ENCODE measurements around the gene PPARGC1A. TPM values are rescaled to one million over a fixed set of nuclear protein-coding genes. Genes with fewer than 3 reads are reported as not detected.

PPARGC1A gene, protein sequence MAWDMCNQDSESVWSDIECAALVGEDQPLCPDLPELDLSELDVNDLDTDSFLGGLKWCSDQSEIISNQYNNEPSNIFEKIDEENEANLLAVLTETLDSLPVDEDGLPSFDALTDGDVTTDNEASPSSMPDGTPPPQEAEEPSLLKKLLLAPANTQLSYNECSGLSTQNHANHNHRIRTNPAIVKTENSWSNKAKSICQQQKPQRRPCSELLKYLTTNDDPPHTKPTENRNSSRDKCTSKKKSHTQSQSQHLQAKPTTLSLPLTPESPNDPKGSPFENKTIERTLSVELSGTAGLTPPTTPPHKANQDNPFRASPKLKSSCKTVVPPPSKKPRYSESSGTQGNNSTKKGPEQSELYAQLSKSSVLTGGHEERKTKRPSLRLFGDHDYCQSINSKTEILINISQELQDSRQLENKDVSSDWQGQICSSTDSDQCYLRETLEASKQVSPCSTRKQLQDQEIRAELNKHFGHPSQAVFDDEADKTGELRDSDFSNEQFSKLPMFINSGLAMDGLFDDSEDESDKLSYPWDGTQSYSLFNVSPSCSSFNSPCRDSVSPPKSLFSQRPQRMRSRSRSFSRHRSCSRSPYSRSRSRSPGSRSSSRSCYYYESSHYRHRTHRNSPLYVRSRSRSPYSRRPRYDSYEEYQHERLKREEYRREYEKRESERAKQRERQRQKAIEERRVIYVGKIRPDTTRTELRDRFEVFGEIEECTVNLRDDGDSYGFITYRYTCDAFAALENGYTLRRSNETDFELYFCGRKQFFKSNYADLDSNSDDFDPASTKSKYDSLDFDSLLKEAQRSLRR
- total RNA-seq (2016; rRNA removed; fragmentation: Illumina TruSeq; extraction: Trizol) (18.8 and 20.7 TPM in 2 replicates), polyA plus RNA-seq (2011; rRNA removed) (26.3 and 37.3 TPM in 2 replicates), polyA minus RNA-seq (2011; rRNA and poly(A)+ RNA removed; ENCODE audit: low replicate concordance) (26.6 and 166 TPM in 2 replicates), Bru-seq, nascent RNA (percentile 90 among the genes with signal in this experiment), BruChase-seq, experiment 1, labeled RNA remaining after a 6-hour chase (percentile 76 among the genes with signal in this experiment), BruChase-seq, experiment 2, labeled RNA remaining after a 2-hour chase (percentile 81 among the genes with signal in this experiment)
- total RNA-seq (2016; cell fraction: cytosol; rRNA removed; fragmentation: Illumina TruSeq; extraction: Trizol; ENCODE audit: low read depth) = 2.1 and 2.8 TPM in 2 replicates
- total RNA-seq (2016; cell fraction: insoluble cytoplasmic fraction; rRNA removed; fragmentation: Illumina TruSeq; extraction: Trizol) = 16.5 and 17.8 TPM in 2 replicates
- total RNA-seq (2016; cell fraction: membrane; rRNA removed; fragmentation: Illumina TruSeq; extraction: Trizol) = 5.2 and 6.9 TPM in 2 replicates
- 48.8 and 51.3 TPM in 2 replicates for total RNA-seq (2016; cell fraction: nucleus; rRNA removed; fragmentation: Illumina TruSeq; extraction: Trizol)
- 21.3 and 25.7 TPM in 2 replicates for polyA plus RNA-seq (2011; cell fraction: cytosol; rRNA removed)
- polyA plus RNA-seq (2011; cell fraction: nucleus; rRNA removed) = 53.6 and 57.4 TPM in 2 replicates
- 18.4 and 30.5 TPM in 2 replicates for polyA plus RNA-seq (2012)
- polyA plus RNA-seq (2016; cell fraction: cytosol; fragmentation: Illumina TruSeq; extraction: Trizol; ENCODE audit: low read depth) = 1.1 TPM in 2 replicates
- polyA plus RNA-seq (2016; cell fraction: insoluble cytoplasmic fraction; fragmentation: Illumina TruSeq; extraction: Trizol; ENCODE audit: low read depth) = 10.3 and 10.7 TPM in 2 replicates
- polyA plus RNA-seq (2016; cell fraction: membrane; fragmentation: Illumina TruSeq; extraction: Trizol; ENCODE audit: low read depth) = 1.2 and 1.5 TPM in 2 replicates
- 13.7 and 14.4 TPM in 2 replicates for polyA plus RNA-seq (2016; cell fraction: nucleus; fragmentation: Illumina TruSeq; extraction: Trizol; ENCODE audit: insufficient read depth, low read depth)
- polyA minus RNA-seq (2011; cell fraction: cytosol; rRNA and poly(A)+ RNA removed) = 30.3 and 31.7 TPM in 2 replicates
- 453 and 498 TPM in 2 replicates for polyA minus RNA-seq (2011; cell fraction: nucleus; rRNA and poly(A)+ RNA removed)
- long read RNA-seq, experiment 1, partial matches to known transcripts = 0 of 8 reads
- long read RNA-seq, experiment 1, other reads (novel, unspliced or antisense) = 8 of 8 reads
- long read RNA-seq, experiment 2, full-length matches to known transcripts = 2 of 39 reads
- long read RNA-seq, experiment 2, partial matches to known transcripts = 3 of 39 reads
- long read RNA-seq, experiment 2, other reads (novel, unspliced or antisense) = 34 of 39 reads

DNA sequence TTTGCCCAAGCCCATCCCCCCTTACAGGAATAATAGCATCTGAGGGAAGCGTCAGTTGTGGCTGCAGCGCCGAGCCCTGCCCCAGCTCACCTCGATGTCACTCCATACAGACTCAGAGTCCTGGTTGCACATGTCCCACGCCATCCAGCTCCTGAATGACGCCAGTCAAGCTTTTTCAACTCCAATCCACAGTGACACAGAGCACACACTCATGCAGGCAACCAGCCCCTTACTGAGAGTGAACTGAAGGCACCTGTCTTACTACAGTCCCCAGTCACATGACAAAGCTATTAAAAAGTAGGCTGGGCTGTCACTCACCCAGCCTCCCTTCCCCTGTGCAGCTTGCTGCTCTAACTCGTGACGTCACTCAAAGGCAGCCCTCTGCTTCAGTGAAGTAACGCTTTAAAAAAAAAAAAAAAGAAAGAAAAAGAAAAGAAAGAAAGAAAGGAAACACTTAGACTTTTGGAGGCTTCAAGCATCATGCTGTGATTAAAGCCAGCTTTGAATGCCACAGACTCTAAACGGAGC lies at the start of gene PPARGC1A:
Gene PPARGC1A (minus strand): TSS at position 234 of the 528 bp plus-strand sequence. CDS start 90 bp downstream, at position 144.
- Histone ChIP-seq H3K79me2 (ENCODE audit: insufficient read depth, low read length) (peaks cover 56% of the 10 kb centered on the region), H3K9me3 (ENCODE audit: low read length) (no peaks in the 10 kb centered on the region), H3K4me3 (replicated peaks in 1 of 3; ENCODE audit: insufficient read depth in 1 of 3, low read depth in 2 of 3, low read length in 3 of 3) (peak within 1 kb of the TSS; percentile 79 to 82 (median 80)), H3K4me2 (ENCODE audit: low read depth, low read length) (peak within 1 kb of the TSS; percentile 93), H3K27ac (ENCODE audit: extremely low read length, insufficient read depth, low read length) (peak within 1 kb of the TSS; percentile 66), H3K9ac (ENCODE audit: insufficient read depth, low read depth, low read length) (peak within 1 kb of the TSS; percentile 75), H3K4me1 (ENCODE audit: insufficient read depth, low read length) (peaks cover 40% of the 10 kb centered on the region), H2AFZ (ENCODE audit: low read length) (peak within 1 kb of the TSS; percentile 76), H4K20me1 (ENCODE audit: insufficient read depth, low read length) (peaks cover 5% of the 10 kb centered on the region), H3K36me3 (replicated peaks in 1 of 2; ENCODE audit: control insufficient read depth in 1 of 2, insufficient read depth in 2 of 2, low read length in 2 of 2) (0 out of 5 replicates have a peak, but pooled peaks cover 1 to 5% of the 10 kb centered on the region in 2 experiments), H3K27me3 (ENCODE audit: control insufficient read depth in 1 of 2, insufficient read depth in 2 of 2, low read length in 2 of 2) (peaks cover 2 to 4% of the 10 kb centered on the region in 2 experiments; a peak in 1 of 5 replicates)
- no TSS peak for BruUV-seq (replicated peaks)
- peak; percentile 39 for FAIRE-seq
- peak; percentile 86 for ATAC-seq
- peak; percentile 80 for DNase-seq (ENCODE audit: low spot score)
- intact Hi-C loops (cut with micrococcal nuclease; ENCODE audit: unreplicated experiment) = loop anchor here (1.0 to 10.0 kb wide), 3 partner anchors 9 to 105 kb away; no protein-coding TSS in a partner anchor
- ChIA-PET POLR2A (interaction anchor here (0.5 to 2.7 kb wide), 19 partner anchors 9 to 1214 kb away, joined by 3 to 22 read pairs (median 5); partner anchors contain the start of gene DHX15), CTCF (ENCODE audit: low intra/inter-chr PET ratio, low total read pairs) (no interaction called here)
- 1% methylated on average over 6 of the region's 10 CpGs for WGBS (ENCODE audit: low lambda C conversion rate)
- in situ Hi-C loops (cut with HindIII; ENCODE audit: extremely low pct_ligation_motif_present, low pct_unique_long_range_greater_than_20kb) = loop anchor here (25.0 kb wide), 1 partner anchor 697 kb away; the partner anchor contains the start of gene DHX15
- TF ChIP-seq, protein P1, sequence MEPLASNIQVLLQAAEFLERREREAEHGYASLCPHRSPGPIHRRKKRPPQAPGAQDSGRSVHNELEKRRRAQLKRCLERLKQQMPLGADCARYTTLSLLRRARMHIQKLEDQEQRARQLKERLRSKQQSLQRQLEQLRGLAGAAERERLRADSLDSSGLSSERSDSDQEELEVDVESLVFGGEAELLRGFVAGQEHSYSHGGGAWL (CRISPR knock-in tag; IDR thresholded peaks at IDR 0.05) = peak; percentile 29; the same call in 1 of the 2 replicates
- TF ChIP-seq, protein P2, sequence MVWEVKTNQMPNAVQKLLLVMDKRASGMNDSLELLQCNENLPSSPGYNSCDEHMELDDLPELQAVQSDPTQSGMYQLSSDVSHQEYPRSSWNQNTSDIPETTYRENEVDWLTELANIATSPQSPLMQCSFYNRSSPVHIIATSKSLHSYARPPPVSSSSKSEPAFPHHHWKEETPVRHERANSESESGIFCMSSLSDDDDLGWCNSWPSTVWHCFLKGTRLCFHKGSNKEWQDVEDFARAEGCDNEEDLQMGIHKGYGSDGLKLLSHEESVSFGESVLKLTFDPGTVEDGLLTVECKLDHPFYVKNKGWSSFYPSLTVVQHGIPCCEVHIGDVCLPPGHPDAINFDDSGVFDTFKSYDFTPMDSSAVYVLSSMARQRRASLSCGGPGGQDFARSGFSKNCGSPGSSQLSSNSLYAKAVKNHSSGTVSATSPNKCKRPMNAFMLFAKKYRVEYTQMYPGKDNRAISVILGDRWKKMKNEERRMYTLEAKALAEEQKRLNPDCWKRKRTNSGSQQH (CRISPR knock-in tag; IDR thresholded peaks at IDR 0.05; ENCODE audit: low read depth) = peak; percentile 87; the same call in 1 of the 2 replicates
- TF ChIP-seq ZNF430 (CRISPR knock-in tag; IDR thresholded peaks at IDR 0.05) = peak; percentile 5; the same call in 1 of the 2 replicates
- TF ChIP-seq ZNF788 (CRISPR knock-in tag; IDR thresholded peaks at IDR 0.05; ENCODE audit: borderline replicate concordance) = peak; percentile 74; the same call in 1 of the 2 replicates
- TF ChIP-seq ZNF768 (CRISPR knock-in tag; IDR thresholded peaks at IDR 0.05) = no peak
- 0 out of 2 replicates have a peak, but pooled peaks have one; percentile 47 for TF ChIP-seq MIXL1 (CRISPR knock-in tag; IDR thresholded peaks at IDR 0.05)
- TF ChIP-seq SAP130 (CRISPR knock-in tag; IDR thresholded peaks at IDR 0.05; ENCODE audit: low read depth) = peak; percentile 91
- no peak for TF ChIP-seq MAF1 (CRISPR knock-in tag; IDR thresholded peaks at IDR 0.05; ENCODE audit: borderline replicate concordance)
- peak; percentile 72; the same call in 1 of the 2 replicates for TF ChIP-seq BORCS8-MEF2B (CRISPR knock-in tag; IDR thresholded peaks at IDR 0.05)
- TF ChIP-seq HDAC2 (CRISPR knock-in tag; IDR thresholded peaks at IDR 0.05) = peak; percentile 62
- TF ChIP-seq RFX5 (IDR thresholded peaks at IDR 0.05; ENCODE audit: low read depth, low read length) = peak; percentile 19; the same call in 1 of the 2 replicates
- TF ChIP-seq ZMYM4 (CRISPR knock-in tag; IDR thresholded peaks at IDR 0.05) = peak; percentile 71

All from HepG2 (cell line).